Activated naive CD4-positive, alpha-beta T cell treated with anti-CD3 and anti-CD28 coated beads, Interleukin-2, amount 50 U/mL, for 24 hours (primary cell): ENCODE measurements around the gene PSAT1.
"Not testable (repeated sequence)": the region's sequence is repeated elsewhere in the genome, so short reads cannot be mapped to it uniquely, and the experiment has no call there.

Experiments
- H3K27ac Mint-ChIP-seq: one replicate; pipeline ENCODE4 v1.8.0; 2021; ENCODE audit warnings: mild to moderate bottlenecking, mixed read lengths
- H3K27me3 Mint-ChIP-seq: one replicate; pipeline ENCODE4 v1.8.0; 2021; ENCODE audit warnings: mixed read lengths
- H3K36me3 Mint-ChIP-seq: one replicate; pipeline ENCODE4 v1.8.0; 2021; ENCODE audit warnings: mixed read lengths
- H3K4me1 Mint-ChIP-seq: one replicate; pipeline ENCODE4 v1.8.0; 2021; ENCODE audit warnings: mixed read lengths
- H3K4me3 Mint-ChIP-seq: one replicate; pipeline ENCODE4 v1.8.0; 2021; ENCODE audit warnings: mild to moderate bottlenecking, mixed read lengths
- H3K9me3 Mint-ChIP-seq: one replicate; pipeline ENCODE4 v1.8.0; 2021; ENCODE audit warnings: mixed read lengths

PSAT1 gene

GRCh38 chr9:78296893-78297671 lies at the start of gene PSAT1:
Gene PSAT1 (plus strand): TSS chr9:78297125. CDS start chr9:78297211, 86 bp downstream.
- H3K4me3 Mint-ChIP-seq: peak within 1 kb of the TSS; percentile 93
- H3K4me1 Mint-ChIP-seq: peaks cover 46% of the 10 kb centered on the region
- H3K36me3 Mint-ChIP-seq: peaks cover 13% of the 10 kb centered on the region
- H3K27ac Mint-ChIP-seq: peak within 1 kb of the TSS; percentile 99
- H3K27me3 Mint-ChIP-seq: no peaks in the 10 kb centered on the region
- H3K9me3 Mint-ChIP-seq: no peaks in the 10 kb centered on the region

GRCh38 chr9:78248635-78249034 lies 48.3 kb upstream of the PSAT1 start:
- no peaks in the 10 kb centered on the region for H3K27me3 Mint-ChIP-seq
- H3K4me3 Mint-ChIP-seq: no peak overlapping the region
- H3K36me3 Mint-ChIP-seq: peaks cover 23% of the 10 kb centered on the region
- no peaks in the 10 kb centered on the region for H3K4me1 Mint-ChIP-seq
- H3K27ac Mint-ChIP-seq: peak overlapping the region; percentile 30
- H3K9me3 Mint-ChIP-seq: no peaks in the 10 kb centered on the region

GRCh38 chr9:78249542-78249941 lies 47.4 kb upstream of the PSAT1 start:
- Mint-ChIP-seq H3K4me3 (no peak overlapping the region), H3K36me3 (peaks cover 21% of the 10 kb centered on the region), H3K4me1 (no peaks in the 10 kb centered on the region), H3K27me3 (no peaks in the 10 kb centered on the region), H3K27ac (no peak overlapping the region), H3K9me3 (no peaks in the 10 kb centered on the region)

GRCh38 chr9:78252616-78253015 lies 44.3 kb upstream of the PSAT1 start:
- H3K4me3 Mint-ChIP-seq: no peak overlapping the region
- H3K9me3 Mint-ChIP-seq: no peaks in the 10 kb centered on the region
- no peaks in the 10 kb centered on the region for H3K27me3 Mint-ChIP-seq
- peaks cover 9% of the 10 kb centered on the region for H3K36me3 Mint-ChIP-seq
- H3K4me1 Mint-ChIP-seq: no peaks in the 10 kb centered on the region
- H3K27ac Mint-ChIP-seq: no peak overlapping the region

- H3K4me1 Mint-ChIP-seq: no peaks in the 10 kb centered on the region
- no peak overlapping the region for H3K4me3 Mint-ChIP-seq
- no peak overlapping the region for H3K27ac Mint-ChIP-seq
- peaks cover 6% of the 10 kb centered on the region for H3K36me3 Mint-ChIP-seq
- H3K9me3 Mint-ChIP-seq: no peaks in the 10 kb centered on the region
- no peaks in the 10 kb centered on the region for H3K27me3 Mint-ChIP-seq
These were observed 43.6 kb upstream of the PSAT1 start for GRCh38 chr9:78253285-78253684.

- no peak overlapping the region for H3K27ac Mint-ChIP-seq
These were observed 35.4 kb upstream of the PSAT1 start for GRCh38 chr9:78261403-78262001.

GRCh38 chr9:78262655-78263054 lies 34.3 kb upstream of the PSAT1 start:
- Mint-ChIP-seq H3K4me3 (no peak overlapping the region), H3K4me1 (no peaks in the 10 kb centered on the region), H3K27ac (no peak overlapping the region), H3K27me3 (no peaks in the 10 kb centered on the region), H3K9me3 (no peaks in the 10 kb centered on the region), H3K36me3 (peaks cover 19% of the 10 kb centered on the region)

More at GRCh38 chr9:78261403-78262001, 35.4 kb upstream of the PSAT1 start:
- H3K27me3 Mint-ChIP-seq: no peaks in the 10 kb centered on the region
- peaks cover 16% of the 10 kb centered on the region for H3K36me3 Mint-ChIP-seq
- H3K9me3 Mint-ChIP-seq: no peaks in the 10 kb centered on the region
- H3K4me1 Mint-ChIP-seq: no peaks in the 10 kb centered on the region
- H3K4me3 Mint-ChIP-seq: no peak overlapping the region

- no peaks in the 10 kb centered on the region for H3K4me1 Mint-ChIP-seq
- peak overlapping the region; percentile 38 for H3K27ac Mint-ChIP-seq
- no peaks in the 10 kb centered on the region for H3K9me3 Mint-ChIP-seq
- H3K4me3 Mint-ChIP-seq: no peak overlapping the region
- no peaks in the 10 kb centered on the region for H3K27me3 Mint-ChIP-seq
- peaks cover 35% of the 10 kb centered on the region for H3K36me3 Mint-ChIP-seq
These were observed 29.0 kb upstream of the PSAT1 start for GRCh38 chr9:78267889-78268288.

- Mint-ChIP-seq H3K4me1 (no peaks in the 10 kb centered on the region), H3K4me3 (no peak overlapping the region), H3K9me3 (no peaks in the 10 kb centered on the region), H3K27ac (peak overlapping the region; percentile 26), H3K27me3 (no peaks in the 10 kb centered on the region), H3K36me3 (peaks cover 36% of the 10 kb centered on the region)
These were observed 27.1 kb upstream of the PSAT1 start for GRCh38 chr9:78269784-78270183.

- H3K4me1 Mint-ChIP-seq: no peaks in the 10 kb centered on the region
- no peaks in the 10 kb centered on the region for H3K9me3 Mint-ChIP-seq
- no peak overlapping the region for H3K27ac Mint-ChIP-seq
- H3K4me3 Mint-ChIP-seq: no peak overlapping the region
- peaks cover 20% of the 10 kb centered on the region for H3K36me3 Mint-ChIP-seq
- H3K27me3 Mint-ChIP-seq: no peaks in the 10 kb centered on the region
These were observed 24.6 kb upstream of the PSAT1 start for GRCh38 chr9:78272307-78272706.

- no peaks in the 10 kb centered on the region for H3K27me3 Mint-ChIP-seq
- H3K4me3 Mint-ChIP-seq: no peak overlapping the region
- no peak overlapping the region for H3K27ac Mint-ChIP-seq
- peaks cover 7% of the 10 kb centered on the region for H3K4me1 Mint-ChIP-seq
- H3K36me3 Mint-ChIP-seq: peaks cover 13% of the 10 kb centered on the region
- no peaks in the 10 kb centered on the region for H3K9me3 Mint-ChIP-seq
These were observed 23.2 kb upstream of the PSAT1 start for GRCh38 chr9:78273761-78274160.

GRCh38 chr9:78278177-78278777 lies 18.6 kb upstream of the PSAT1 start:
- no peaks in the 10 kb centered on the region for H3K9me3 Mint-ChIP-seq
- no peak overlapping the region for H3K4me3 Mint-ChIP-seq
- H3K36me3 Mint-ChIP-seq: no peaks in the 10 kb centered on the region
- H3K27ac Mint-ChIP-seq: no peak overlapping the region
- H3K27me3 Mint-ChIP-seq: no peaks in the 10 kb centered on the region
- peaks cover 8% of the 10 kb centered on the region for H3K4me1 Mint-ChIP-seq

- Mint-ChIP-seq H3K27ac (no peak overlapping the region), H3K4me1 (peaks cover 8% of the 10 kb centered on the region), H3K36me3 (no peaks in the 10 kb centered on the region), H3K4me3 (no peak overlapping the region), H3K27me3 (no peaks in the 10 kb centered on the region), H3K9me3 (no peaks in the 10 kb centered on the region)
These were observed 18.1 kb upstream of the PSAT1 start for GRCh38 chr9:78278801-78279200.

- H3K36me3 Mint-ChIP-seq: no peaks in the 10 kb centered on the region
- no peak overlapping the region for H3K27ac Mint-ChIP-seq
- peaks cover 8% of the 10 kb centered on the region for H3K4me1 Mint-ChIP-seq
- H3K4me3 Mint-ChIP-seq: no peak overlapping the region
- no peaks in the 10 kb centered on the region for H3K9me3 Mint-ChIP-seq
- no peaks in the 10 kb centered on the region for H3K27me3 Mint-ChIP-seq
These were observed 15.8 kb upstream of the PSAT1 start for GRCh38 chr9:78280982-78281668.

GRCh38 chr9:78284181-78284580 lies 12.7 kb upstream of the PSAT1 start:
- H3K9me3 Mint-ChIP-seq, H3K36me3 Mint-ChIP-seq, H3K27ac Mint-ChIP-seq, H3K4me1 Mint-ChIP-seq, H3K4me3 Mint-ChIP-seq, H3K27me3 Mint-ChIP-seq: not testable (repeated sequence)

GRCh38 chr9:78286125-78286524 lies 10.8 kb upstream of the PSAT1 start:
- Mint-ChIP-seq H3K27me3 (no peaks in the 10 kb centered on the region), H3K4me3 (no peak overlapping the region), H3K27ac (no peak overlapping the region), H3K36me3 (no peaks in the 10 kb centered on the region), H3K4me1 (no peaks in the 10 kb centered on the region), H3K9me3 (no peaks in the 10 kb centered on the region)
